HEK293T (cell line): Measurements from ENCODE around the gene DNAJC16.

Experiments
- ARNT ChIP-seq: fragments of 450-650 bp; IDR thresholded peaks from 2 replicates; pipeline ENCODE4 v1.6.1; 2017; ENCODE audit warnings: mild to moderate bottlenecking
- BHLHE40 ChIP-seq: fragments of 450-650 bp; IDR thresholded peaks from 2 replicates; pipeline ENCODE4 v1.6.1; 2016; ENCODE audit warnings: mild to moderate bottlenecking, moderate library complexity, borderline replicate concordance
- CTBP1 ChIP-seq: fragments of 450-650 bp; IDR thresholded peaks from 2 replicates; pipeline ENCODE4 v1.6.1; 2016; ENCODE audit warnings: borderline replicate concordance
- FOXA1 ChIP-seq: fragments of 450-650 bp; IDR thresholded peaks from 2 replicates; pipeline ENCODE4 v1.6.1; 2016; ENCODE audit warnings: mild to moderate bottlenecking
- FOXM1 ChIP-seq: fragments of 450-650 bp; IDR thresholded peaks from 2 replicates; pipeline ENCODE4 v1.6.1; 2017; ENCODE audit warnings: mild to moderate bottlenecking, borderline replicate concordance
- HDGF ChIP-seq: fragments of 450-650 bp; IDR thresholded peaks from 2 replicates; pipeline ENCODE4 v1.6.1; 2017; ENCODE audit warnings: antibody characterized with exemption, borderline replicate concordance
- L3MBTL2 ChIP-seq: fragments of 450-650 bp; conservative IDR thresholded peaks from 2 replicates; pipeline ENCODE4 v1.6.1; 2016; ENCODE audit warnings: mild to moderate bottlenecking
- NFRKB ChIP-seq: fragments of 450-650 bp; IDR thresholded peaks from 2 replicates; pipeline ENCODE4 v1.6.1; 2016; ENCODE audit warnings: mild to moderate bottlenecking, moderate library complexity
- SP1 ChIP-seq: fragments of 450-650 bp; IDR thresholded peaks from 2 replicates; pipeline ENCODE4 v1.6.1; 2017
- SUZ12 ChIP-seq: fragments of 450-650 bp; IDR thresholded peaks from 2 replicates; pipeline ENCODE4 v1.6.1; 2016; ENCODE audit warnings: mild to moderate bottlenecking
- TARDBP ChIP-seq: fragments of 450-650 bp; IDR thresholded peaks from 2 replicates; pipeline ENCODE4 v1.6.1; 2016

GRCh38 chr1:15624133-15624714 lies 97.6 kb downstream of the DNAJC16 start:
- TF ChIP-seq NFRKB, result no peak
- no peak for TF ChIP-seq FOXM1
- TF ChIP-seq FOXA1, result no peak
- TF ChIP-seq TARDBP, result no peak
- TF ChIP-seq L3MBTL2, result no peak
- no peak for TF ChIP-seq SP1
- no peak for TF ChIP-seq CTBP1
- no peak for TF ChIP-seq HDGF
- TF ChIP-seq SUZ12, result no peak
- no peak for TF ChIP-seq BHLHE40
- TF ChIP-seq ARNT, result no peak
